Measurements from ENCODE around the gene CCDC71.

The CCDC71 gene

GRCh38 chr3:49124991-49125670 lies 41.0 kb downstream of the CCDC71 start:
- FAIRE-seq = no peak

- no peak for FAIRE-seq
Observed at GRCh38 chr3:49124203-49124602, 41.9 kb downstream of the CCDC71 start.

GRCh38 chr3:49123687-49124086 lies 42.4 kb downstream of the CCDC71 start:
- FAIRE-seq = no peak

GRCh38 chr3:49122886-49123545 lies 43.1 kb downstream of the CCDC71 start:
- no peak for FAIRE-seq

- FAIRE-seq = no peak
Observed at GRCh38 chr3:49122451-49122850, 43.7 kb downstream of the CCDC71 start.

GRCh38 chr3:49122022-49122421 lies 44.1 kb downstream of the CCDC71 start:
- no peak for FAIRE-seq

GRCh38 chr3:49121132-49121736 lies 44.9 kb downstream of the CCDC71 start:
- FAIRE-seq = no peak

GRCh38 chr3:49120438-49121131 lies 45.5 kb downstream of the CCDC71 start, which contains the start of gene USP19:
TSS of gene USP19 (minus strand) at chr3:49120823. CDS start at chr3:49119145, 1,678 bp downstream.
- peak; percentile 68 for FAIRE-seq

- no peak for FAIRE-seq
Observed at GRCh38 chr3:49120096-49120437, 46.1 kb downstream of the CCDC71 start.

- no peak for FAIRE-seq
Observed at GRCh38 chr3:49119439-49119838, 46.7 kb downstream of the CCDC71 start.

GRCh38 chr3:49119036-49119435 lies 47.1 kb downstream of the CCDC71 start:
- FAIRE-seq = no peak

Measured in A204.1 (cell line).